ENCODE measurements around the gene MOB1B.
"Not testable (repeated sequence)": the region's sequence is repeated elsewhere in the genome, so short reads cannot be mapped to it uniquely, and the experiment has no call there.

The MOB1B gene

DNA sequence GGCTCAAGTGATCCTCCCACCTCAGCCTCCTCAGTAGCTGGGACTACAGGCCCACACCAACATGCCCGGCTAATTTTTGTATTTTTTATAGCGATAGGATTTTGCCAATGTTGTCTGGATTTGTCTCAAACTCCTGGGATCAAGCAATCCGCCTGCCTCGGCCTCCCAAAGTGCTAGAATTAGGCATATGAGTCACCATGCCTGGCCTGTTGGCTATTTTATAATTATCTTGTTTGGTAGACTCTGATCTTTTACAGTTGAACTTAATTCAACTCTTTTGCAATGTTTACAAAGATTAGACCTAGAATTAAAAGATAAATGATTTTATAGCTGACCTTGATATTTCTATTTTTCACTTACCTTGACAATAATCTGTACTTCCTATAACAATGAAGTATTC lies 109.3 kb downstream of the MOB1B start (continued):
- TF ChIP-seq TSHZ2 (CRISPR knock-in tag; IDR thresholded peaks at IDR 0.05), result no peak

DNA sequence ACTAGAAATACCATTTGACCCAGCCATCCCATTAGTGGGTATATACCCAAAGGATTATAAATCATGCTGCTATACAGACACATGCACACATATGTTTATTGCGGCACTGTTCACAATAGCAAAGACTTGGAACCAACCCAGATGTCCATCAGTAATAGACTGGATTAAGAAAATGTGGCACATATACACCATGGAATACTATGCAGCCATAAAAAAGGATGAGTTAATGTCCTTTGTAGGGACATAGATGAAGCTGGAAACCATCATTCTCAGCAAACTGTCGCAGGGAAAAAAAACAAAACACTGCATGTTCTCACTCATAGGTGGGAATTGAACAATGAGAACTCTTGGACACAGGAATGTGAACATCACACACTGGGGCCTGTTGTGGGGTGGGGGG lies 115.2 kb downstream of the MOB1B start:
- ATAC-seq, result not testable (repeated sequence)

GRCh38 chr4:71020611-71021010 lies 118.4 kb downstream of the MOB1B start:
- TF ChIP-seq, protein P1, sequence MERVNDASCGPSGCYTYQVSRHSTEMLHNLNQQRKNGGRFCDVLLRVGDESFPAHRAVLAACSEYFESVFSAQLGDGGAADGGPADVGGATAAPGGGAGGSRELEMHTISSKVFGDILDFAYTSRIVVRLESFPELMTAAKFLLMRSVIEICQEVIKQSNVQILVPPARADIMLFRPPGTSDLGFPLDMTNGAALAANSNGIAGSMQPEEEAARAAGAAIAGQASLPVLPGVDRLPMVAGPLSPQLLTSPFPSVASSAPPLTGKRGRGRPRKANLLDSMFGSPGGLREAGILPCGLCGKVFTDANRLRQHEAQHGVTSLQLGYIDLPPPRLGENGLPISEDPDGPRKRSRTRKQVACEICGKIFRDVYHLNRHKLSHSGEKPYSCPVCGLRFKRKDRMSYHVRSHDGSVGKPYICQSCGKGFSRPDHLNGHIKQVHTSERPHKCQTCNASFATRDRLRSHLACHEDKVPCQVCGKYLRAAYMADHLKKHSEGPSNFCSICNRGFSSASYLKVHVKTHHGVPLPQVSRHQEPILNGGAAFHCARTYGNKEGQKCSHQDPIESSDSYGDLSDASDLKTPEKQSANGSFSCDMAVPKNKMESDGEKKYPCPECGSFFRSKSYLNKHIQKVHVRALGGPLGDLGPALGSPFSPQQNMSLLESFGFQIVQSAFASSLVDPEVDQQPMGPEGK (CRISPR knock-in tag; IDR thresholded peaks at IDR 0.05; ENCODE audit: borderline replicate concordance), result no peak
- TF ChIP-seq, protein P2, sequence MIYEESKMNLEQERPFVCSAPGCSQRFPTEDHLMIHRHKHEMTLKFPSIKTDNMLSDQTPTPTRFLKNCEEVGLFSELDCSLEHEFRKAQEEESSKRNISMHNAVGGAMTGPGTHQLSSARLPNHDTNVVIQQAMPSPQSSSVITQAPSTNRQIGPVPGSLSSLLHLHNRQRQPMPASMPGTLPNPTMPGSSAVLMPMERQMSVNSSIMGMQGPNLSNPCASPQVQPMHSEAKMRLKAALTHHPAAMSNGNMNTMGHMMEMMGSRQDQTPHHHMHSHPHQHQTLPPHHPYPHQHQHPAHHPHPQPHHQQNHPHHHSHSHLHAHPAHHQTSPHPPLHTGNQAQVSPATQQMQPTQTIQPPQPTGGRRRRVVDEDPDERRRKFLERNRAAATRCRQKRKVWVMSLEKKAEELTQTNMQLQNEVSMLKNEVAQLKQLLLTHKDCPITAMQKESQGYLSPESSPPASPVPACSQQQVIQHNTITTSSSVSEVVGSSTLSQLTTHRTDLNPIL (CRISPR knock-in tag; IDR thresholded peaks at IDR 0.05; ENCODE audit: low read depth), result no peak
- TF ChIP-seq TSHZ2 (CRISPR knock-in tag; IDR thresholded peaks at IDR 0.05) (no peak), ZFP30 (CRISPR knock-in tag; IDR thresholded peaks at IDR 0.05) (no peak), ZNF70 (CRISPR knock-in tag; IDR thresholded peaks at IDR 0.05) (no peak), OSR1 (CRISPR knock-in tag; IDR thresholded peaks at IDR 0.05) (no peak), RARB (CRISPR knock-in tag; IDR thresholded peaks at IDR 0.05) (no peak)
- no peak for ATAC-seq

GRCh38 chr4:71025654-71026053 lies 123.5 kb downstream of the MOB1B start:
- TF ChIP-seq BACH2 (CRISPR knock-in tag; IDR thresholded peaks at IDR 0.05; ENCODE audit: borderline replicate concordance) (no peak), ESRRG (CRISPR knock-in tag; IDR thresholded peaks at IDR 0.05) (no peak), ARNTL (CRISPR knock-in tag; IDR thresholded peaks at IDR 0.05; ENCODE audit: borderline replicate concordance, low read depth) (no peak), RARB (CRISPR knock-in tag; IDR thresholded peaks at IDR 0.05) (no peak)
- ATAC-seq, result peak; percentile 51; the same call in 2 of the 3 replicates

DNA sequence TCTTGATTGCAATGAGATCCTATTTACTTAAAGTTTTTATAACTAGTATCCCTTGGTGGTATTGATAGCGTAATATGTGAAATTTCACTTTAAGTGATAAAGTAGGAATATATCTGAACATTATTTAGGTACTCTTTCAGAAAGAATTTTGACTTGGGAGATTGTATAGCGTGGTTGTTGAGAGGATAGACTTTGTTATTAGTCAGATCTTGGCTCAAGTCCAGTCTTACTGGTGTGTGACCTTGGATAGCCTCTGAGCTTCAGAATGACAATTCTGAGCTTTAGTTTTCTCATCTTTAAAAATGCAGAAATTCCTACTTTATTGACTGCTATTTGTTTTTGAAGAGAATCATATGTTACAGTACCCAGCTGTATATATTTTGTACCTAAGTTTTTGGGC lies 123.9 kb downstream of the MOB1B start:
- ATAC-seq, result peak; percentile 97
- TF ChIP-seq ZFP3 (CRISPR knock-in tag; IDR thresholded peaks at IDR 0.05) (no peak), ZC3H10 (CRISPR knock-in tag; IDR thresholded peaks at IDR 0.05) (no peak), OSR1 (CRISPR knock-in tag; IDR thresholded peaks at IDR 0.05) (no peak), CSRNP3 (CRISPR knock-in tag; IDR thresholded peaks at IDR 0.05) (no peak), SNAI2 (CRISPR knock-in tag; IDR thresholded peaks at IDR 0.05) (no peak), POU6F1 (CRISPR knock-in tag; IDR thresholded peaks at IDR 0.05; ENCODE audit: borderline replicate concordance, low read depth) (no peak), ESRRG (CRISPR knock-in tag; IDR thresholded peaks at IDR 0.05) (no peak), ZNF8 (CRISPR knock-in tag; IDR thresholded peaks at IDR 0.05) (no peak), CSDC2 (CRISPR knock-in tag; IDR thresholded peaks at IDR 0.05) (no peak), TOX (CRISPR knock-in tag; IDR thresholded peaks at IDR 0.05; ENCODE audit: borderline replicate concordance) (no peak), ZFP30 (CRISPR knock-in tag; IDR thresholded peaks at IDR 0.05) (no peak), TCF4 (CRISPR knock-in tag; IDR thresholded peaks at IDR 0.05; ENCODE audit: borderline replicate concordance) (no peak), GLIS3 (CRISPR knock-in tag; IDR thresholded peaks at IDR 0.05) (no peak), ISL1 (CRISPR knock-in tag; IDR thresholded peaks at IDR 0.05) (no peak), ZNF565 (CRISPR knock-in tag; conservative IDR thresholded peaks at IDR 0.05; ENCODE audit: low read depth) (no peak)
- TF ChIP-seq, protein P1 (CRISPR knock-in tag; IDR thresholded peaks at IDR 0.05; ENCODE audit: borderline replicate concordance), result no peak

Data from SK-N-SH treated with all-trans-retinoic acid at 6 μM for 48 hours (cell line).